K562 (cell line): ENCODE measurements around the gene UBA52. TPM values are rescaled to one million over a fixed set of nuclear protein-coding genes. Genes with fewer than 3 reads are reported as not detected.

Experiments used
- BRD4 ChIP-seq: fragments of 200-600 bp; sonication (generic); IDR thresholded peaks from 2 replicates; pipeline ENCODE4 v1.6.1; 2017; ENCODE audit warnings: inconsistent platforms
- MGA ChIP-seq: fragments of 450-650 bp; IDR thresholded peaks from 2 replicates; pipeline ENCODE4 v1.6.1; 2016; ENCODE audit warnings: mild to moderate bottlenecking, moderate library complexity
- TAF7 ChIP-seq: fragments of 450-650 bp; IDR thresholded peaks from 2 replicates; pipeline ENCODE4 v1.6.1; 2016; ENCODE audit warnings: missing genetic modification characterization, missing compliant biosample characterization
- TOE1 ChIP-seq, 2 experiments: fragments of 450-650 bp in 1 of 2; sonication (generic) in 1 of 2; formaldehyde crosslinking in 1 of 2; IDR thresholded peaks; 2 replicates each; pipeline versions ENCODE4 v1.7.1 to v1.8.0; 2016 to 2022; ENCODE audit warnings: borderline replicate concordance in 2 of 2, mild to moderate bottlenecking in 2 of 2, antibody characterized with exemption in 1 of 2, inconsistent platforms in 1 of 2, low read depth in 1 of 2, missing genetic modification reagents in 1 of 2, moderate library complexity in 1 of 2
- ZBTB12 ChIP-seq: fragments of 250-450 bp; sonication (Bioruptor Pico); IDR thresholded peaks from 2 replicates; pipeline ENCODE4 v1.4.0; 2020
- ZNF140 ChIP-seq: fragments of 250-450 bp; sonication (Bioruptor Pico); IDR thresholded peaks from 2 replicates; pipeline ENCODE4 v1.8.0; 2021; ENCODE audit warnings: moderate library complexity, mild to moderate bottlenecking, inconsistent platforms
- ZNF445 ChIP-seq: fragments of 250-450 bp; sonication (Bioruptor Pico); IDR thresholded peaks from 2 replicates; pipeline ENCODE4 v1.4.0; 2020; ENCODE audit warnings: low read depth, mild to moderate bottlenecking, moderate library complexity
- ZNF592 ChIP-seq: fragments of 450-650 bp; IDR thresholded peaks from 2 replicates; pipeline ENCODE4 v1.6.1; 2017; ENCODE audit warnings: antibody characterized with exemption, mild to moderate bottlenecking
- polyA plus RNA-seq, 8 experiments: library from polyadenylated mRNA; depleted of rRNA in 4 of 8; stranded (reverse) in 5 of 8; unstranded in 3 of 8; fragments of >200 nt; fragmentation: Nextera tagmentation in 2 of 8; fragmentation: Illumina TruSeq in 1 of 8; extraction: Ambion mirVana in 2 of 8; extraction: Trizol in 1 of 8; gene quantifications; 2 replicates each; pipeline versions ENCODE4 v1.2.1 to v1.2.3, GENCODE V29; 2011 to 2014; ENCODE audit warnings: inconsistent platforms in 1 of 8, missing spikeins in 1 of 8
- total RNA-seq, 7 experiments: library from RNA; depleted of rRNA in 6 of 7; stranded (reverse); fragments of >200 nt in 6 of 7; fragmentation: Illumina TruSeq in 2 of 7; extraction: Trizol in 2 of 7; gene quantifications; 2 replicates each; pipeline versions ENCODE4 v1.2.1 to v1.2.3, GENCODE V29; 2011 to 2021; ENCODE audit warnings: low replicate concordance in 1 of 7

The UBA52 gene
- total and polyA plus RNA-seq, 9 of the 15 experiments (the other 6 are each of a cell fraction or from before 2014, with no cell fraction given): 1,110 to 2,751 (median 1,733) TPM

GRCh38 chr19:18522124-18522861 is 49.4 kb upstream of the UBA52 start (continued):
- TF ChIP-seq ZBTB12 (CRISPR knock-in tag) (peak; percentile 39; the same call in 1 of the 2 replicates), MGA (no peak), ZNF140 (CRISPR knock-in tag) (no peak), ZNF445 (no peak), BRD4 (no peak), TOE1 (IDR thresholded peaks at IDR 0.05; ENCODE audit: borderline replicate concordance) (peak; percentile 45; the same call in 1 of the 2 replicates), TOE1 (CRISPR knock-in tag; IDR thresholded peaks at IDR 0.05; ENCODE audit: borderline replicate concordance, low read depth) (no peak), TAF7 (tag) (no peak; the same call in 1 of the 2 replicates), ZNF592 (no peak)
